Stimulated activated CD8-positive, alpha-beta memory T cell treated with anti-CD3 and anti-CD28 coated beads, Interleukin-12 subunit alpha, Interleukin-12 subunit beta, amount 100 ng/mL, for 24 hours (primary cell): ENCODE measurements around the gene PHEX.

Experiments used
- DNase-seq: peaks from one replicate; pipeline ENCODE4 v3.0.0-alpha.2; 2020; ENCODE audit errors: extremely low read depth

Gene PHEX

DNA sequence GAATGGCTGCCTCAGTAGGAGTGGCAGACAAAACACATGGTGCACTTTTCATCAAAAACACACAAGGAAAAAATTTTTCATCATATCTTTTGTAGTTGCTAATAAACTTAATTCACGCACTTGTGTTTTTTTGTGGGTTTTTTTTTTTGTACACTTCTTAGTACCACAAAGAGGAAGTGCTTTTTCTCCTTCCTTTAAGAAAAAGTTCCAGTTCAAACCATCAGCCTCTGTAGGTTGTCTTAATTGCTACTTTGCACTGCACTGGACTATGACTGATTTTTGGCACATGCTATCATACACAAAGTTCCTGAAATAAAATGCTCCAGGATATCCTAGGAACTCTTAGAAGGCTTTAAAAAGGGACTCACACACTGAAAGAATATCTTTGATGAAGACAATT is at the start of gene PHEX:
Gene PHEX, plus strand, starts transcription at position 242 of the 400 bp plus-strand sequence. CDS start 681 bp downstream, outside the sequence.
- no peak for DNase-seq

- DNase-seq = peak; percentile 9
Observed at GRCh38 chrX:21985332-21985777, 46.8 kb upstream of the PHEX start.

DNA sequence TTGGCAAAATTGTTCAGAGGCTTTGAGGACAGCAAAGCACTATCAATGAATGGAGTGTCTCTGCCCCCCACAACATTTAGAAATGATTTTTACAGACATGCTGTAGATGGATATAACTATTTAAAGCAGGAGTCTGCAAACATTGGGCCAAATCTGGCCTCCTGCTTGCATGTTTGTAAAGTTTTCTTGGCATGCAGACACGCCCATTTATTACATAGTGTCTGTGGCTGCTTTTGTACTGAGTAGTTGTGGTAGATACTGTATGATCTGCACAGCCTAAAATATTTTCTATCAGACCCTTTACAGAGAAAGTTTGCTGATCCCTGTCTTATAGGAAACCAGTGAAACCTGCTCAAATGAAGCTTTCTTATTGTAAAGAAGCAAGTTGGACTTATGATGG is 45.5 kb upstream of the PHEX start:
- DNase-seq = no peak

DNA sequence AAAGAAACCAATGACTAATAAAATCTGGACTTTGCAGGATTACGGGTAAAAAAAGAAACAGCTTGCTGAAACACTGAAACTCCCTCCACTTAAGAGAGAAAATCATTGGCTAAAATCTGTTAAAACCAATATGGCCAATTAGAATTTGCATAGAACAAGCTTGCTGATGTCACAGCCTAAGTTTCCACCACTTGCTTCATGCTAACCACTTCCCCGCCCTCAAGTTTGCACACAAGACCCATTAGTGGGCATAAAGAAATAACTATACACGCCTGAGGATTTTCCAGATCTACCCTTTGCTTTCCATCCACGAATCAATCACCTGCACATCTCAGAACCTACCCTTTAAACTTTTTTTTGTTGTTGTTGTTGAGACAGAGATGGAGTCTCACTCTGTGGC is 42.7 kb upstream of the PHEX start:
- DNase-seq = no peak

DNA sequence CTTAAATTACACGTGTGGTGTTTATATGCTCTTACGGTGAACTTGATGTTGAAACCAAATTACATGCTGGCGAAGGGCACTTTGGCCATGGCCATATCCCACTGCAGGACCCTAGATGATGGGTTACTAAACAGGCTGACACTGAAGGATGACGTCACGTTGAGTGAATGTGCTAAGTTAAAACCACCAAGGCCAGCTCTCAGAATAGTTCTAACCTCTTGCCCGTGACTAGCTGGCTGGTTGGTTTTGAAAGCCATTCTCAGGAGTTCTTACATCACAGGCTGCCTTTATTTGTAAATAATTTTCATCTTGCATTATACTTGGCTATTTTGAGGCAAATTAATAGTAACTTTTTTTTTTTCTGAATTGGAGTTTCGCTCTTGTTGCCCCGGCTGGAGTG is 41.3 kb upstream of the PHEX start:
- no peak for DNase-seq

DNA sequence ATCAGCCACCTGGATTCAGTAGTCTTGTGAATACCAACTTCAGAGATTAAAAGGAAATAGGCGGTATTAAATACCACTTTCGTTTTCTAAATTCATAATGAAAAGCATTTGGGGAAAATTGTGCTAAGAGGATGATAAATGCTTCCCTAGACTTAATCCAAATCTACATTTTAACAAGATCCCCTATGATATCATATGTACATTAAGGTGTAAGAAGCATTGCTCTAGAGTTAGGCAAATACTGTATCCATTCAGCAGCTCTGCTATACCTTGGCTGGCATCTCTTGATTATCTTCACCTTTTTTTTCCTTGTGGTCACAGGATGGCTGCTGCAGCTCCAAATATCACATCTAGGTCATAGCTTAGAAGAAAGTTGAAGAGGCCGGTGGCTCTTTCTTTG is 40.6 kb upstream of the PHEX start:
- no peak for DNase-seq

- no peak for DNase-seq
Observed at GRCh38 chrX:21993265-21993664, 38.9 kb upstream of the PHEX start.

GRCh38 chrX:21996872-21997455 is 35.2 kb upstream of the PHEX start:
- DNase-seq = no peak

DNA sequence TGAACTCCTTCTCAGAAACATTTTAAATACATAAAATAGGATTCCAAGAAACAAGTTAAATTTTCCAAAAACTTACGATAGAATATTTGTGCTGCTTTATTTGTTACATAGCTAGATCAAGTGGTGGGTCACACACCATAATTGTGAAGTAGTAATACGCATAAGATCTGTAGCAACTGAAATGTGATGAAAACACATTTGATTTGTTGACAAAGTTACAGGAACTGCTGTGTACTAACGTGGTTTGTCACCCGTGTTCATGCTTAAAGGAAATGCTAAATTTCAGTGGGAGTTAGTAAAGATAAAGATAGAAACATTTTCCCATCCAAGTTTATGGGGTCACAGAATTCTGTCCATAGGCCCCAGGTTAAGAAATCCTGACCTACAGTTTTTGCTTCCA is 34.1 kb upstream of the PHEX start:
- DNase-seq = no peak

DNA sequence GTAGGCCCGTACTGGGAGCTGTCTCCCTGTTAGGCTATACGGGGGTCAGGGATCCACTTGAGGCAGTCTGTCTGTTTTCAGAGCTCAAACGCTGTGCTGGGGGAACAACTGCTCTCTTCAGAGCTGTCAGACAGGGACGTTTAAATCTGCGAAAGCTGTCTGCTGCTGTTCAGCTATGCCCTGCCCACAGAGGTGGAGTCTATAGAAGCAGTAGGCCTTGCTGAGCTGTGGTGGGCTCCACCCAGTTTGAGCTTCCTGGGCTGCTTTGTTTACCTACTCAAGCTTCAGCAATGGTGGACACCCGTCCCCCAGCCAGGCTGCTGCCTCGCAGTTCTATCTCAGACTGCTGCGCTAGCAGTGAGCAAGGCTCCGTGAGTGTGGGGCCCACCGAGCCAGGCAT is 27.3 kb upstream of the PHEX start:
- DNase-seq = no peak

GRCh38 chrX:22012051-22012450 is 20.1 kb upstream of the PHEX start:
- DNase-seq = no peak

- DNase-seq = no peak
Observed at GRCh38 chrX:22012931-22013330, 19.2 kb upstream of the PHEX start.

DNA sequence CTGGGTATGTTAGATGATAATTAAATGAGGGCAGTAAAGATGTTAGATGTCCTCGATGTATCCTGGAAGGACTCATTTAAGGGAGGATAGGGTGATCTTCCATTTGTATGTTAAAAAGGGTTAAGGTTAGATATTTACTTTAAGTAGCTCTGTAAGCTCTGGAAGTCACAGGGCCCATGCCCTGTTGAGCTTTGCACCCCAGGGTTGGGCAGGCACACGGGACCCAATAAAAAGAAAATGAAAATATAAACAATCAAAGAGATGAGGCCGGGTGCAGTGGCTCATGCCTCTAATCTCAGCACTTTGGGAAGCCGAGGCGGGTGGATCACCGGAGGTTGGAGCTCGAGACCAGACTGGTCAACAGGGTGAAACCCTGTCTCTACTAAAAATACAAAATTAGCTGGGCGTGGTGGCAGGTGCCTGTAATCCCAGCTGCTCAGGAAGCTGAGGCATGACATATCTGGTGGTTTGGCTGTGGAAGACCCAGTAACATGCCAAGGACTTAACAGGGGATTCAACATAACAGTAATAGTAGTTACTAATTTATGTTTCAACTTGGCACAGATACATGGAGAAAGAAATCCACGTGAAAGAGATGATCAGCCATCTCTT is 16.9 kb upstream of the PHEX start:
- DNase-seq = no peak

DNA sequence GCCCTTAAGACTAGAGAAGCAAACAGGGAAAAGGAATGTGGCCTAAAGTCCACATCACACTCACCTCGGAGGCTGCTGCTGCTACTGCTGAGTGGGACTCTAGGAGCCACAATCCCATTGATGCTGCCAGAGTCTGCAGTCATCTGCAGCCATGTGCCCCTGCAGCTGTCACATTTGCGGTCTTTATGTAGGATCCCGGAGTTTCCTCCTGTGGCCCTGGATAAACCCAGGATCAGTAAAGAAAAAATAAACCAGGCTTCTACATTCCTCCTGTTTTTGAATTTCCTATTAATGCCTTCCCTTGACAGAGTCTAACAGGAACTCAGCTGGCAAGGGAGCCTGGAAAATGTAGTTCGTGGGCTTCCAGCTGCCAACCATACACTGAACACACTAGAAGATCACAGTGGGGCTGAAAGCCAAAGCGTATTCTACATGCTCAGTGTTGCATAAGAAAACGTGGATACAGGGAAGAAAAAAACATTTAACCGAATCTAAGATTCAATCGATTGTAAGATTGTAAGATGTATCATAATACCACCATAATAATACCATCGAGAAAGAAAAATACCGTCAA is 10.3 kb upstream of the PHEX start:
- no peak for DNase-seq

DNA sequence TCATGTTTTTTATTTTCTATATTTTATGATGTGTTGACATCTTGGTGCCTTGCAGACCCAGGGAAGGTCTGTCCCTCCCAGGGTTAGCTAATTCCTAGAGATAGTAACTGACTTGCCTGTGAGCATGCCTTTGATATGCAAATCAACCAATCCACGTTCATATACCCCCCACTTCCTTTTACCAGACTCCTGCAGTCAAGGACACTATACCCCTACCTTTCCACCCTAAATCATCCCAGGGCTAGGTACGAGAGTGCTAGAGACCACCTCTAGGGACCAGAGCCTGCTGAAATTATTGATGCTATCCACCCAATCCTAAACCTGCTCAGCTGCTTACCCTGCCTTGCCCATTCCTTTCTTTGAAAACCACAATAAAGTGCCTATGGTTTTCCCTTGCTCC is 7.5 kb upstream of the PHEX start:
- no peak for DNase-seq

- no peak for DNase-seq
Observed at GRCh38 chrX:22025751-22026150, 6.4 kb upstream of the PHEX start.

DNA sequence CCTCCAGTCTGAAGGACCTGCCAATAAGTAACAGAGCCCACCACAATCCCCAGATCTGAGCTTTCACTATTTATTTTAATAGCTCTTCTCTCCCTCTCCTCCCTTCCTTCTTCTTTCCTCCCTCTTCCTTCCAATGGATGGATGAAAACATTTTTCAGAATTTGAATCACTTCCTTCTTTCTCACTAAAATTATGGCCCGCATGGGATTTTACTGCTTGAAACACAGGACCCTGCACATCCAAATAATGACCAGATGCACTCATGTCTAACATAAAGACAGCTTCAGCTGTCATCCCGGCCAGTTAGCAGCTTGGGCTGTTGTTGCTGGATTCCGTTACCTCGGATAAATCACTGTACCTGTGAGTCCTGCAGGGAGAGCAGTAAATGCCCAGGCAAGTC is 5.4 kb upstream of the PHEX start:
- no peak for DNase-seq

DNA sequence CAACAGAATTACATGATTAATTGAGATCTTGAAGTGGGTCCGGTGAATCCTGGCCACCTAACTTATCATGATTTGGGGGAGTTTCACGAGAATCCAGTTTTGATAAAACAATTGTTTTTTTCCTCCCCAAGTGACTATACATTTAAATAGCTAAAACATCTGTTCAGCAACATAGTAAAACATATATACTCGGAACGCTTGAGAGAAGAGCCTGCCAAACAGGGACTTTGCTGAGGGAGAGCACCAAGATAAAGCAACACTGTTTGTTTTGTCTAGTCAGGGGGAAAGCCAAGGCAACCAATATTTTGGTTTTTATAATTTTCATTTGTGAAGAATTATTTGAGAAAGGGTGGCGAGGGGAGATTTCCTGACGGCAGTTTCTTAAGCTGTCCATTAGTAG is 381 bp downstream of the PHEX start:
- no peak for DNase-seq

- no peak for DNase-seq
Observed at GRCh38 chrX:22033818-22034217, 1.7 kb downstream of the PHEX start.

DNA sequence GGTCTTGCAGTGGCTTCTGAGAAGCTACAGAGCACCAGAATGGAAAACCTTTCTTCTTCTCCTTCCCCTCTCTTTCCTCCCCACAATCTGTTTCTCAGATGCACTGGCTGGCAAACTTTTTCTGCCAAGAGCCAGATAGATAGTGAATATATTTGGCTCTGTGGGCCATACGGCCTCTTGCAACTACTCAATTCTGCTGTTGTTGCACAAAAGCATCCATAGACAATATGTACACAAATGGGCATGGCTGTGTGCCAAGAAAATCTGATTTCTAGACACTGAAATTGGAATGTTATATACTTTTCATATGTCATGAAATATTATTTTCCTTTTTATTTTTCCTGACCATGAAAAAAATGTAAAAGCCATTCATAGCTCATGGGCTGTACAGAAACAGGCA is 3.1 kb downstream of the PHEX start:
- no peak for DNase-seq

- DNase-seq = no peak
Observed at GRCh38 chrX:22037225-22037624, 5.1 kb downstream of the PHEX start.

DNA sequence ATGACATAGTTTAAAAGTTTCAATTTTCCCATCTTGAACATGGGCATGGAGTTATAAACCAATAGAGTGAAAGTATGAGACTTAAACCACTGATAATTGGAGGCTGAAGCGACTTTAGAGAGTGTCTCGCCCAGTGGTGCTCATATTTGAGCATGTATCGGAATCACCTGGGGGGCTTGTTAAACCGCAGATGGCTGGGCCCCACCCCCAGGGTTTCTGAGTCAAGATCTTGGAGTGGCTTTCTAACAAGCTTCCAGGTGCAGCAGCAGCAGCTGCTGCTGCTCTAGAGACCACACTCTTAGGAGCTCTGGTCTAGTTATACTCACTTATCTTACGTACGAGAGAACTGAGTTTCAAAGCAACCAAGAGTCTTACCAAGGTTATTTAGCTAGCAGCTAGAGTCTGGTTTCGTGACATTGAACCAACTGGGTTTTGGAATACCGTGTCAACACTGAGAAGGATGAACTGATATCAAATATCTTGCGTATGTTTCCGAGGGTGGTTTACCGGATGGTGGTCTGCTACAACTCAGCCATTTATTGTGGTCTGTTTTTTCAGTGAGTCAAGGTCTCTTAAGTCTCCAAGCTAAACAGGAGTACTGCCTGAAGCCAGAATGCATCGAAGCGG is 5.9 kb downstream of the PHEX start:
- no peak for DNase-seq

- no peak for DNase-seq
Observed at GRCh38 chrX:22039541-22039940, 7.4 kb downstream of the PHEX start.
